OCI-LY7 (cell line): Measurements from ENCODE around the gene CLASP2.

ENCODE experiments used
- CTCF ChIP-seq: fragments of 200-600 bp; sonication (generic); conservative IDR thresholded peaks from 2 replicates; pipeline ENCODE4 v1.5.1; 2014; ENCODE audit warnings: mild to moderate bottlenecking, antibody characterized with exemption, low read length, moderate library complexity, mixed read lengths
- EZH2phosphoT487 ChIP-seq: fragments of 200-600 bp; sonication (generic); IDR thresholded peaks from 2 replicates; pipeline ENCODE4 v1.6.1; 2018; ENCODE audit warnings: low read depth, borderline replicate concordance, mild to moderate bottlenecking, mixed run types, antibody characterized with exemption, low read length, moderate library complexity, mixed read lengths

GRCh38 chr3:33526787-33527186, 191.3 kb downstream of the CLASP2 start:
- no peak for TF ChIP-seq CTCF
- TF ChIP-seq EZH2phosphoT487: no peak
